NCI-H2171 treated with DMSO at 0.1 percent for 48 hours (cell line): ENCODE data around the gene SNRNP27.

Experiments used
- DNase-seq: peaks from one replicate; lab custom pipeline; 2025; lab: John Stamatoyannopoulos, UW

Gene SNRNP27

GRCh38 chr2:69916106-69916505 lies 22.4 kb downstream of the SNRNP27 start:
- no peak for DNase-seq

GRCh38 chr2:69917852-69918251 lies 24.1 kb downstream of the SNRNP27 start:
- no peak for DNase-seq

GRCh38 chr2:69918401-69918800 lies 24.6 kb downstream of the SNRNP27 start:
- no peak for DNase-seq

GRCh38 chr2:69923116-69923515 lies 29.4 kb downstream of the SNRNP27 start:
- no peak for DNase-seq

- no peak for DNase-seq
These were observed 33.2 kb downstream of the SNRNP27 start for GRCh38 chr2:69926849-69927515.

- DNase-seq, result peak; percentile 7
These were observed 38.3 kb downstream of the SNRNP27 start for GRCh38 chr2:69931832-69932595.

GRCh38 chr2:69932596-69932922 lies 38.8 kb downstream of the SNRNP27 start:
- no peak for DNase-seq

- peak; percentile 33 for DNase-seq
These were observed 39.6 kb downstream of the SNRNP27 start for GRCh38 chr2:69933254-69933828.

GRCh38 chr2:69933839-69934613 lies 40.3 kb downstream of the SNRNP27 start:
- DNase-seq, result no peak

- no peak for DNase-seq
These were observed 40.8 kb downstream of the SNRNP27 start for GRCh38 chr2:69934614-69934908.

GRCh38 chr2:69935011-69935410 lies 41.3 kb downstream of the SNRNP27 start:
- DNase-seq, result no peak

- DNase-seq, result no peak
These were observed 43.1 kb downstream of the SNRNP27 start for GRCh38 chr2:69936906-69937305.

GRCh38 chr2:69937968-69938367 lies 44.2 kb downstream of the SNRNP27 start:
- no peak for DNase-seq

GRCh38 chr2:69939722-69940121 lies 46.0 kb downstream of the SNRNP27 start:
- no peak for DNase-seq

- DNase-seq, result no peak
These were observed 46.9 kb downstream of the SNRNP27 start for GRCh38 chr2:69940691-69941090.

- no peak for DNase-seq
These were observed 49.5 kb downstream of the SNRNP27 start for GRCh38 chr2:69943000-69943842.

- DNase-seq, result no peak
These were observed 50.2 kb downstream of the SNRNP27 start for GRCh38 chr2:69943843-69944525.

GRCh38 chr2:69944756-69945155 lies 51.0 kb downstream of the SNRNP27 start:
- no peak for DNase-seq

GRCh38 chr2:69945441-69945840 lies 51.7 kb downstream of the SNRNP27 start:
- no peak for DNase-seq

GRCh38 chr2:69945941-69946340 lies 52.2 kb downstream of the SNRNP27 start:
- no peak for DNase-seq
